OCI-LY3 (cell line): ENCODE results near the gene NYAP1.

ENCODE experiments used
- EZH2phosphoT487 ChIP-seq: fragments of 200-600 bp; shearing (Covaris generic); IDR thresholded peaks from 2 replicates; pipeline ENCODE4 v1.6.1; 2018; ENCODE audit warnings: antibody characterized with exemption, mixed run types, low read depth
- TF ChIP-seq, protein P1 (sequence below): fragments of 200-600, 300-600 bp; sonication (generic); IDR thresholded peaks from 2 replicates; pipeline ENCODE4 v1.5.1; 2014; ENCODE audit warnings: antibody characterized with exemption, low read length, low read depth

DNA sequence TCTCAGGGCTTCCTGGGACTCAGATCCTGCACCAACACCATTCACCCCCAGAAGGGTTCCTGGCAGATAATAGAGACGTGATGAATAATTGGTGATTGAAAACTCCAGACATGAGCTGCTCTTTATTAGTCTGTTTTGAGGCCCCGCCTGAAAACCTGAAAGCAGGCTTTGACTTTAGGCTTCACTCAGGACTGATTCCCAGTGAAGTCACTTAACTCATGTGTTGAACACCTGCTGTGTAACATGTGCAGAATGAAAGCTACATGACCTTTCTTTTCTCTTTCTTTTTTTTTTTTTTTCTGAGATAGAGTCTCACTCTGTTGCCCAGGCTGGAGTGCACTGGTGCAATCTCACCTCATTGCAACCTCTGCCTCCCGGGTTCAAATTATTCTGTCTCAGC lies 28.5 kb upstream of the NYAP1 start:
- TF ChIP-seq, protein P1, sequence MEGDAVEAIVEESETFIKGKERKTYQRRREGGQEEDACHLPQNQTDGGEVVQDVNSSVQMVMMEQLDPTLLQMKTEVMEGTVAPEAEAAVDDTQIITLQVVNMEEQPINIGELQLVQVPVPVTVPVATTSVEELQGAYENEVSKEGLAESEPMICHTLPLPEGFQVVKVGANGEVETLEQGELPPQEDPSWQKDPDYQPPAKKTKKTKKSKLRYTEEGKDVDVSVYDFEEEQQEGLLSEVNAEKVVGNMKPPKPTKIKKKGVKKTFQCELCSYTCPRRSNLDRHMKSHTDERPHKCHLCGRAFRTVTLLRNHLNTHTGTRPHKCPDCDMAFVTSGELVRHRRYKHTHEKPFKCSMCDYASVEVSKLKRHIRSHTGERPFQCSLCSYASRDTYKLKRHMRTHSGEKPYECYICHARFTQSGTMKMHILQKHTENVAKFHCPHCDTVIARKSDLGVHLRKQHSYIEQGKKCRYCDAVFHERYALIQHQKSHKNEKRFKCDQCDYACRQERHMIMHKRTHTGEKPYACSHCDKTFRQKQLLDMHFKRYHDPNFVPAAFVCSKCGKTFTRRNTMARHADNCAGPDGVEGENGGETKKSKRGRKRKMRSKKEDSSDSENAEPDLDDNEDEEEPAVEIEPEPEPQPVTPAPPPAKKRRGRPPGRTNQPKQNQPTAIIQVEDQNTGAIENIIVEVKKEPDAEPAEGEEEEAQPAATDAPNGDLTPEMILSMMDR: no peak
- no peak for TF ChIP-seq EZH2phosphoT487
